GM19035 (cell line): ENCODE data around the gene FGF1.

Experiments used
- ATAC-seq: cut with Tn5 transposase; IDR thresholded peaks from one replicate; pipeline ENCODE4 v1.9.1; 2021; ENCODE audit not compliant: unreplicated experiment

Gene FGF1

DNA sequence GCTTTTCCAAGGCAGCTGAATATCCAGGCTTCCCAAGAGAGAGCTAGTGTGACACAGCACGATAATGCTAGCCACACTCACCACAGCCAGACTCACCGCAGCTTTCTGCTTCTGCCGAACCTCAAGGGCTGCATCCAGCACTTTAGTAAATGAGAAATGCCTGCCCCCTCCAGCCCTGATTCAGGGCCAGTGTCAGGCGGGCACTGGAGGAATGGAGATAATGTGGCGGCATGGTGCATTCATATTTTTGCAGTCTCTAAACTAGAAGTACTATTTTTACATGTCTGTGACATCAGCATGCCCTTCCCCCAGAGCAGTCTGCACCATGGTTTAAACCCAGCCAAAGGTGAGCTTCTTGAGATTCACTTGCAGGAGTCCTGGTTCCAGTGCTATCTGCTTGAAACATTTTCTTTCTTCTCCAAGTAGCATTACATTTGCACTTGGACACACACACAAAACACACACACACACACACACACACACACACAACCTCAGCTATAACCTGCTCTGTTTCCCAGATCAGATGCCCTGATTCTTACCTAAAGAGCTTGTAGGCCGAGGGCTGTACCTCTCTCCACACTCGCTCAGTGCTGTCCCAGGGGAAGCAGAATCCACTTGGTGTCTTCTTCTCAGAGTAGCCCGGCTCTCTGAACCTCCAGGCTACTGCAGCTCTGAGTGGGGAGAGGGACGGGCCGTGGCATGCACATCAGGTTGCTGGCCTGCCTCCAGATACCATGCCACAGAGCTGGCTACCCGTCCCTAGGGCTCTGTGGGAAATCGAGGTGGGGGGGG is at the start of gene FGF1:
TSS of gene FGF1 (minus strand) at position 673 of the 792 bp plus-strand sequence. CDS start 71,963 bp downstream, outside the sequence.
- no peak for ATAC-seq

DNA sequence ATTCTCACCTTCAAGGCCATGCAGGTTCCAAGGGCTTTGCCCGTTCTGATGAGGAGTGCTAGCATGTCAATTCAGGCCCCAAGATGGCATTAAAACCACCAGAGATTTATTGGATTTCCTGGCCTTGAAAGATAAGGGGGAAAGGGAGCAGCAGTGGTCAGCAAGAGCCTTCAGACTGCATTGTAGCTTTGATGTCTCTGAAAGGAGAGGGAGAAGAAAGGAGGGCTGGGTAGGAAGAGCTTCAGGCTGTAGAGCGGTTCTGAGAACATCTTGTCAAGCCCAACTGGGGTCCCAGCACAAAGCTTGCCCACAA is 41.8 kb upstream of the FGF1 start:
- no peak for ATAC-seq

DNA sequence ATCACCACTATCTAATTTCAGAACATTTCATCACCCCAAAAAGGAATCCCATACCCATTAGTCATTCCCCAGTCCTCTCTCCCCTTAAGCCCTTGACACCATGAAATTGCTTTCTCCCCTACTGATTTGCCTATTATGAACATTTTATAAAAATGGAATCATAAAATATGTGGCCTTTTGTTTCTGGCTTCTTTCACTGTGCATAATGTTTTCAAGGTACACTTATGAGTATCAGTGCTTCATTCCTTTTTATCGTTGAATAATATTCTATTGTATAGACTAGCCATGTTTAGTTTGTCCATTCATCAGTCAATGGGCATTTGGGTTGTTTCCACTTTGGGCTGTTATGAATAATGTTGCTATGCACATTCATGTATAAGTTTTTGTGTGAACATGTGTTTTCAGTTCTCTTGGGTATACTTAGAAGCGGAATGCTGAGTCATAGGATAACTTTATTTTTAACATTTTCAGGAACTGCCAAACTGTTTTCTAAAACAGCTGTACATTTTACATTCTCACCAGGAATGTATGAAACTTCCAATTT is 40.4 kb upstream of the FGF1 start:
- ATAC-seq: no peak

DNA sequence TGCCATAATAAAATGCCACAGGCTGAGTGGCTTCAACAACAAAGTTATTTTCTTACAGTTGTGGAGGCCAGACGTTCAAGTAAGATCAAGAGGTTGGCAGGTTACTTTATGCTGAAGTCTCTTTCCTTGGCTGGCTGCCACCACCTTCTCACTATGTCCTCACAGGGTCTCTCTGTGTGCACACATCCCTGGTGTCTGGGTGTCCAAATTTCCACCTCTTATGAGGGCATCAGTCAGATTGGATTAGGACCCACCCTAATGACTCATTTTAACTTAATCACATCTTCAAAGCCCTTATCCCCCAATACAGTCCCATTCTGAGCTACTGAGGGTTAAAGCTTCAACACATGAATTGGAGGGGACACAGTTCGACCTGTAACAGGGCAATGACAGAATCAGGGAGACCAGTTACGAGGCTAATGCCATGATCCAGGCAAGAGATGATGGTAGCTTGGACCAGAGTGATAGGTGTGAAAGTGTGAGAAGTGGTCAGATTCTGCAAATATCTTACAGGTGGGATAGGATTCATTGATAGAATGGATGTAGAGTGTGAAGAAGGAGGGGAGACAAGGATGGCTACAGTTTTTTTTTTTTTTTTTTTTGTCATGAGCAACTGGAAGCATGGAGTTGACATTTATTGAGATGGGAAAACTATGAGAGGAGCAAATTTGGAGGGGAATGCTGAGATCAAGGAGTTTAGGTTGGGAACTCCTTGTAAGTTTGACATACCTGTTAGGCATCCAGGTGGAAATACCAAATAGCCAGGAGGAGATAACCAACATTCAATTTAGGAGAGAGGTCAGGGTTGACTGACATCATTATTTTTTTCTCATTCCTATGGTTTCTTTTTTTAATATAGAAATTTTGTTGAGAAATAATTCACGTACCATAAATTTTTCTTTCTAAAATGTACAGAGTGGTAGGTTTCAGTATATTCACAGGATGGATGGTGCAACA is 39.6 kb upstream of the FGF1 start:
- ATAC-seq: no peak

DNA sequence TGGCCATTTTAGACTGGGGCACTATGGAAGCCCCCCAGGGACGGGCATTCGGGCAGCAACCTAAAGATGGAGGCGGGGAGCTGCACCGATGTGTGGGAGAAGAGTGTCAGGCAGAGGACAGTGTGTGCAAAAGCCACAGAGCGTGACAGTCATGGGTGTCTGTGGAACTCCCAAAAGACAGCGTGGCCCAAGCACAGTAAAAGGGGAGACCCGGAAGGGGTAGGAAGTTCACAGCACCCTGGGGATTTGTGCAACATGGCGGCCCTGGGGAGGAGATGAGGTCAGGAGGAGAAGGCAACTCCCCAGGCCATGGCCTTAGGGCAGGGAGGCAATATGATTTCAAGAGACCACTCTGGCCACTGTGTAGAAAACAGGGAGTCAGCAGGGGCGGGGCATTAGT is 38.9 kb upstream of the FGF1 start:
- no peak for ATAC-seq

DNA sequence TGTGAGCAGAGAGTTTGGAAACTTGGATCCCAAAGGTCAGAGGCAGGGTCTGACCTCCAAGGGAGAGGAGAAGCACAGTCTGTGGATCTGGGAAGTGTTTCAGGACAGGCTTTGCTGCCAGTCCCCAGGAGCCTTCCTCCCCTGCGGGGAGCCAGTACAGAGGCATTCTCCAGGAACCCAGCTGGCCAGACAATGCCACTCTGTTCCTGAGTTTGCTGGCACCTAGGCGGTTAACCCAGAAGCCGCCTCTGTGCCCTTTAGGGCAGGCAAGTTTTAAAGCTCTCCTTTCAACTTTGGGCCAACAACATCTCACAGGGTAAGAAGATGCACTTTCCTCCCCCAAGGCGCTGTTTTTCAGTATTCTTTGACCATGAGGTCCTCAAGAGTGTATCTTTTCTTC is 37.0 kb upstream of the FGF1 start:
- no peak for ATAC-seq

DNA sequence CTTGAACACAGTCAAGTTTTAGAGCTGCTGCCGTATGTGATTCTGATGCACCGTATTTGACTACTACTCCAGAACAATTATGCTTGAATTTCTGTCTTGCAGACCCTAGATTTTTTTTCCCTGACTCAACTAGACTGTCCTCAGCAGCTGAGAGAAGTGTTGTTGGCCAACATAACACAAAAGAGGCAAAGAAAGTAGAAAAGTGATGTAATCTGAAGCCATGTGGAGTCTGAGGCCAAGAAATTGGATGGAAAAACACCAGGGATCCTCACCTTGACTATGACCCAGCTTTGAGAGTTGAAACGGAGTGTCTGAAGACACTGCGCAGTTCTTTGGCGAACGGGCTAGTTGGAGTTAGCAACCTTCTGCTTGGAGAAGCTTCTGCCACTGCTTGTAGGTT is 36.3 kb upstream of the FGF1 start:
- ATAC-seq: no peak

DNA sequence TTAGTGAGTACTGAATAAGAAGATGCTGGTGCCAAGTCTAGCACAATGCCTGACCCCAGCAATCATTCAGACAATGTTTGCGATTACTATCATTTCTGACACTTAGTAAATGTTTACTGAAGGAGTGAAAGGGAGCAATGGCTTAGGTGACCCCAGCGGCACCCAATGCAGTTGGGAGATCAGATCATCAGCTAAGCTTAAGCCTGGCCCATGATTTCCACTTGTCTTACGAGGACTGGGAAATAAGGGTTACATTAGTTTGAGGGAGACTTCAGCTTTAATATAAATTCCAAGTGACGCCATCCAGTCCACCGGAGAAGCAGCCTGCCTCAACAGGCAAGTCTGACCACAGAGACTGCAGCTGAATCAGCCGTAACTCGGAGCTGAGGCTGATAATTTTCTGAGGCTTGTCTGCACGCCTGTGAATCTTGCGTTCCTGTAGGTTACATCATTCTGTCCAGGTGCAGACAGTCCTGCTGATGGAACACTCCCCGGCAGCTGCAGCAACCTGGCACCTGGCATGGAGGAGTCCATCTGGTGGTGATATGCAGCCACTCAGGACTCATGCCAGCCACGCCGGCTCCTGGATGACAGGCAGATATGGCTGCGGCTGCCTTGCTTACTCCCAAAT is 34.9 kb upstream of the FGF1 start:
- no peak for ATAC-seq

DNA sequence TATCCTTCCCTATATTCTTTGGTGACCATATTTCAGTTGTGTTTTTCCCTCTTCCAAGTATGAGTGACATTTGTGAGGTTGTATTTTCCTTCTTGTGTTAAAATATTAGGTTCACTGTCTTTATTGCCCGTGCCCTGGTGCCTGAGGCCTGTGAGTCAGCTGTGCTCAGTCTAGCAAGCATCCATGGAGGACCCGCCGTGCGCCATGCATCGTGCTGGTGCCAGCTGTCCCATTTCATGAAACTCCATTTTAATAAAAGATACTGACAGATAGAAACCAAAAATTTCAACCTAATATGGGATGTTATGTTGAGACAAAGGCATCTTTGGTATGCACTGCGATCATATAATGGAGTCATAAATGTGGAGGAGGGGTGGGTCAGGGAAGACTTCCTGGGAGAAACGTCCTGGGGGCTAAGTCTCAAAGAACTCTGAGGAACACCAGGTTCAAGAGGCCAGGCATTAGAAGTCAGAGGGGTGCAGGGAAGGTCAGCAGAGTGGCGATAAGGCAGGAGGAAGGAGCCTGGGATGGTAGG is 34.0 kb upstream of the FGF1 start:
- ATAC-seq: no peak

DNA sequence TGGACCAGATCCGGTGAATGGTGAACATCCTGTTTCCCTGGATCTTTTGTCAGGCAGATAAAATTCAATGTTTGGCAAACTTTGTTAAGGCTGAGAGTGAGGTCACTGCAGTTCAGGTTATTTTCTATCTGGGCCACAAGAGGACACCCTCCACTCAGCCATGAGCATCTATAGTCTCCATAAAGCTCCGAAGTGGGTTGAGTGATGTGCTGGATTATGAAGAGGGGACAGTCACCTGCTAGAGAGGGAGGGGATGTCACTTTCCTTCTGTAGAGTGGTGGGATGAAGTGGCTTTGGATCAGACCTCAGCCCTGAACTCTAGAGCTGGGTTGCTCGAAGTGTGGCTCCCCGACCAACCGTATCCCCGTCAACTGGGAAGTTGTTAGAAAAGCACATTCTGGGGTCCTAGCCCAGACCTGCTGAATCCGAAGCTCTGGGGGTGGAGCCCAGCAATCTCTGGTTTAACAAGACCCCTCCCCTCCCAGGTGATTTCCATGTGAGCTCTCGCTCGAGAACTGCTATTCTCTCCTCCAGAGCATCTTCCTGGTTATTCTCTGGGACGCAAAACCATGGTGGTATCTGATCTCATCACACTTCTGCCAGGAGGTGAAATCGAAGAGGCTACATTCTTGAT is 31.8 kb upstream of the FGF1 start:
- no peak for ATAC-seq

DNA sequence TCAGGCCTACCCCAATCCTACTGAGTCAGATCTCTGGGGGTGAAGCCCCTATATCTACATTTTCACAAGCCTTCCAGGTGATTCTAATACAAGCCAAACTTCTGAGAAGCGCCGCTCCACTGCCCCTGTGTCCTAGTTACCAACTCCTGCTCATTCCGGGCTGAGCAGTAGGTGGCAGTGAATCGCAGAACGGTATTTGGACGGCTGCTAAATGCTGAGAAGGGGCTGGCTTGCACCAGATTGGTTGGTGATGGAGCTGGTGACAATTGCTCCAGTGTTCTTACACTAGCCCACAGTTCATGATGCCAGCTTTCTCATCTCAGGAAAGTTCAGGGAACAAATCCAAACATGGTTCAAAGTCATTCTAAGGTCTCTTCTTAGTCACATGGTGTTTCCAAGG is 31.1 kb upstream of the FGF1 start:
- no peak for ATAC-seq

DNA sequence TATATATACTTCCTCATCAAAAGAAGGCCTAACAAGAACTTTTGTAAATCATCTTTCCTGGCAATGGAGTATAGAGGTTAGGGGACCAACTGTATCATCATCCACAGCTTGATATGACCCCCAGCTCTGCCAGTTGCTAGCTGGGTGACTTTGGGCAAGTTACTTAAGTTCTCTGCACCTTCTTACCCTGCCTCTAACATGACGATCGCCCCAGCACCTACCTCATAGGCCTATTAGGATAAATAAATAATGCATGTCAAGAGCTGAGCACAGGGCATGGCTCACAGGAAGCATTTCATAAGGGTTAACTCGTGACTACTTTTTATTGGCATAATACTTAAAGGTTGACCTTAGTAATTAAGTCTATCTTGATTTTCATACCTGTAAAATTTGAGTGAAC is 29.4 kb upstream of the FGF1 start:
- ATAC-seq: no peak

DNA sequence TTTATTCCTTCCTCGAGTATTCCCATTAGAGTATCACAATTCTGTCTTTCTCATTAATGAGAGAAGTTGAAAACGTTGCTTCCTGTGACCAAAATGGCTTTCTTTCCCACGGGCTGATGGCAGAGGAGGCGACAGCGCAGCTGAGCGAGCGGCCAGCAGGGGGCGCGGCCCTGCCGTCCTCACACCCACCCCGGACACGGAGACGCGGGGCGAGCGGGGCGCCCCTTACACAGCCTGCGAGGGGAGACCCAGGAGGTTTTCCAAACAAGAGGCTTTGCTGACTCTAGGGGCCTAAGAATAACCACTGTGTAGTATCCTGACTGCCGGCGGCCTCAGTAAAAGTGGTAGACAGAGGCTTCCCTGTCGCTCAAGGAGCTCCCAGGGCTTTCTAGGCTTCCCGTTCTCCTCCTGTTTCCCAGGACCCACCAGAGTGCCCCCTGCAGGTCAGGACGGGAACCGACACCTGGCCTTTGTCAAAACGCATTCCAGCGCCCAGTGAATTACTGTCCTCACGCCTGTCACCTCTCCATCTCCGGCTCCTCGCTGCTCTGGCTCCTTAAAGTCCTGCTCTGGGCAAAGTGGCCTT is 27.3 kb upstream of the FGF1 start:
- ATAC-seq: peak; percentile 99

DNA sequence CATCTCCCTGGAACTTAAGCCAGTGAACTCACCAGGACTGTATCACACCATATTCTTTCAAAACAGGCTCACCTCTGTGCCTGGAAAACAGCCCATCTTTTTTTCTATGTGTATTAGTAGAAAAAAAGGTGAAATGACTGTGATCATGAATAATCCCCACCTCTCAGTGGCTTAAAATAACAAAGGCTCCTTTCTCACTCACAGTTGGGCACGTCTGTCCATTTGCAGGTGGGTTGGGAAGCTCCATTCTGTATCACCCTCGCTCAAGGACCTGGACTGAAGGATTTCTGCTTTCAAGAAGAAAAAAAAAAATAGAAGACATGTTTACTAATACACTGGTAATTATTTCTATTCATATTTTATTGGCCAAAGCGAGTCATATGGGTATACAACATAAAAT is 17.3 kb upstream of the FGF1 start:
- no peak for ATAC-seq

DNA sequence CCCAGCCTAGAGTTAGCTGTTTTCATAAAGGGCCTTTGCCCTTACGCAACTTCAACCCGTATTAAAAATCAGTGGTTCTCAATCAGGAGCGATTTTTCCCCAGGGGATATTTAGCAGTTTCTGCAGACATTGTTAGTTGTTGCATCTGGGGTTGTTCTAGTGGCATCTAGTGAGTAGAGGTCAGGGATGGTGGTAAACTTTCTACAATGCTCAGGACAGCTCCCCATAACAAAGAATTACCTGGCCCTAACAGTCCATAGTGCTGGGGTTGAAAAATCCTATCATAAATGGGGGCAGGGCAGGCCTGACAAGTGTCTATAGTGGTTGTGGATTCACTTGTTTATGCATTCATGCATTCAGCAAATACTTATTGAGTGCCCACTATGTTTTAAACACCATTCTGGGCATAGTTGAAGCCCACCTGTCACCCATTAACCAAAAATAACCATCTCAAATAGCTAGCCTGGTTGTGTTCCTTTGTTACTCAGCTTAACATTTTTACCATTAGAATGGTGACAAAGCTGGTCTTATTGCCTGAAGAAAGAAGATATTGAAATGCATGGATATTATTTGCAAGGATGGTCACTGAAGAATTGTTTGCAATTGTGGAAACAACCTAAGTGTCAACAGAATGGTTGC is 15.9 kb upstream of the FGF1 start:
- no peak for ATAC-seq

DNA sequence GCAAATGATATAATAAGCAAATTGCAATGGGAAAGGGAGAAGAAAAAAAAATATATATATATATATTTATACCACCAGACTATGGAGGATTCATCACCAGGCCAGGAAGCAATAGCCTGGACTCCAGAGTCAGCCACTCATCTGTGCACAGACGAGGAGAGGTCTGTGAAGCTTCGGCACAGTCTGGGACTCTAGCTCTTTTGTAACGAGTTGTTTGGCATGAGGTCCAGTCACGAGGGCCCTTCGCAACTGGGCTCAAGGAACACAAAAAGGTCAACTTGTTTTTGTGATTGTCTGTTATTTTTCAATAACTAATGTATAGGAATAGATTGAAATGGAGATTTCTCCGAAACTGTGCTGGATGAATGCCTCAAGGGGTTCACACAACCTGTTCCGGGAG is 14.7 kb upstream of the FGF1 start:
- no peak for ATAC-seq

DNA sequence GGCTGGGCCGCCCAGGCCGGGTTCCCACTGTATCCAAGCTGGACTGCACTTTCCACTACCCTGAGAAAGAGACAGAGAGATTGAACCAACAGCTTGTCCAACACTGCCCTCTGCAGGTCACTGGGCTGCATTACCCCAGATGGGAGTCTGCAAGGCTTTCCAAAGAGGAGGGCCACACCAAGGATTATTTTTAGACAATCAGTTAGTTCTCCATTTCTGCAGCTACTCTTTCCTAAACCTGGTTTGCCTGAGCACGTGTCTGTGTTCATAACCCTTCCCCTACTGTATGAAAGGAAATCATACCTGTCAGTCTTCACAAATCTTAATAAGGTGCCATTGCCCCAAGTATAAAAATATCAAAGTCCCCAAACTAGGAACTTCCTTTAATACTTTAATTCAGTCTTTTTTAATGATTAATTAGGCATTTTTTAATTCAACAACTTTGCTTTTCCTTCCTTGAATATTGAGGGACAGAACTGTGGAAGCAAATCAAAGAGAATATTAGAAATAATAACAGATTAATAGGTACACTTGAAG is 13.4 kb upstream of the FGF1 start:
- peak; percentile 70 for ATAC-seq

DNA sequence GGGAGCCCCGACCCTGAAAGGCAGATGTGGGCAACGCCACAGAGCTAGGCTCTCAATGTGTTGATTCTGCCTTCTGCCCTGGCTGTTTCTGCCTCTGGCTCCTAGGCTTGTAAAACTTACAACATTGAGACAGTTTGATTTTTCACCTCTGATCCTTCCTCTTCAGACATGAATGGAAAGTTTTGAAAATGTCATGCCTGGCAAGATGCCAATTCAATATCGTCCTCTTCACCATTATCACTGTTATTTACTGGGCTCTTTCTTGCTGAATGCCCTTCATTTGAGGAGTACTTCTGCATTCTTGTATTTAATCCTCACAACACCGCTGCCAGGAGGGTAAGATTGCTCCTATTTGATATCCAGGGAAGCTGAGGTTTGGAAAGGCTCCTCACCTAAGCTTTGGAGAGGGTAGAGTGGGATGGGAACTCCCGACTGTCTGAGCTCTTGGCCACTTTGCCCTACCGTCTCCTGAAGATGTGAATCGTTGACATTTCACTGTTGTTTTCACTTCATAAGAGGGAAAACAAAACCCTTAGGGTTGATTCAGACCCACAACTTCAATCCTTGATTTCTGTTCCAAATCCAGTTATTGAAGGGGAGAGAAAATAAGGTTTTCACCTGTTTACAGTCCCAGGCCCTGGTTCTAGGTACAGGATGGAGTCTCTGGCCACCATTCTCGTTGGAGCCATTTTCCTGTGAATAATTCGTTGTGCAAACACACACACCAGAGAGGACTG is 12.7 kb upstream of the FGF1 start:
- no peak for ATAC-seq
